ENCODE results near the gene AADAC. TPM values are rescaled to one million over a fixed set of nuclear protein-coding genes. Genes with fewer than 3 reads are reported as not detected.
"Not testable (repeated sequence)": the region's sequence is repeated elsewhere in the genome, so short reads cannot be mapped to it uniquely, and the experiment has no call there.

AADAC gene
- total and polyA plus RNA-seq, 2 donors (not counting 1 experiment from before 2014, with no cell fraction given) = 0.17 TPM; not detected in 1

GRCh38 chr3:151843275-151843674 is 29.4 kb downstream of the AADAC start:
- Histone ChIP-seq H3K9me3 (ENCODE audit: control insufficient read depth, insufficient read depth, low read depth, low read length) (no peaks in the 10 kb centered on the region), H3K27me3 (ENCODE audit: control insufficient read depth, insufficient read depth, low read length) (no peaks in the 10 kb centered on the region), H3K4me1 (ENCODE audit: control insufficient read depth, extremely low read depth, insufficient read depth, low read length) (no peaks in the 10 kb centered on the region), H3K4me3 (replicated peaks in 1 of 4; ENCODE audit: control extremely low read depth in 1 of 4, insufficient read depth in 1 of 4, low read depth in 3 of 4, low read length in 4 of 4) (no peak overlapping the region), H3K9ac (ENCODE audit: insufficient read depth, low read length) (no peak overlapping the region), H3K4me2 (ENCODE audit: extremely low read depth, insufficient read depth, low read length) (peak overlapping the region; percentile 40), H3K79me2 (ENCODE audit: control insufficient read depth, insufficient read depth, low read length) (no peaks in the 10 kb centered on the region), H3K27ac (ENCODE audit: insufficient read depth, low read length) (no peak overlapping the region), H4K20me1 (ENCODE audit: control insufficient read depth, extremely low read depth, insufficient read depth, low read length) (no peaks in the 10 kb centered on the region), H3K36me3 (ENCODE audit: control insufficient read depth, insufficient read depth, low read length) (no peaks in the 10 kb centered on the region), H2AFZ (ENCODE audit: low read length) (peak overlapping the region; percentile 39)
- TF ChIP-seq EZH2 (IDR thresholded peaks at IDR 0.05; ENCODE audit: low read length, missing control alignments) = no peak
- TF ChIP-seq, protein P1, sequence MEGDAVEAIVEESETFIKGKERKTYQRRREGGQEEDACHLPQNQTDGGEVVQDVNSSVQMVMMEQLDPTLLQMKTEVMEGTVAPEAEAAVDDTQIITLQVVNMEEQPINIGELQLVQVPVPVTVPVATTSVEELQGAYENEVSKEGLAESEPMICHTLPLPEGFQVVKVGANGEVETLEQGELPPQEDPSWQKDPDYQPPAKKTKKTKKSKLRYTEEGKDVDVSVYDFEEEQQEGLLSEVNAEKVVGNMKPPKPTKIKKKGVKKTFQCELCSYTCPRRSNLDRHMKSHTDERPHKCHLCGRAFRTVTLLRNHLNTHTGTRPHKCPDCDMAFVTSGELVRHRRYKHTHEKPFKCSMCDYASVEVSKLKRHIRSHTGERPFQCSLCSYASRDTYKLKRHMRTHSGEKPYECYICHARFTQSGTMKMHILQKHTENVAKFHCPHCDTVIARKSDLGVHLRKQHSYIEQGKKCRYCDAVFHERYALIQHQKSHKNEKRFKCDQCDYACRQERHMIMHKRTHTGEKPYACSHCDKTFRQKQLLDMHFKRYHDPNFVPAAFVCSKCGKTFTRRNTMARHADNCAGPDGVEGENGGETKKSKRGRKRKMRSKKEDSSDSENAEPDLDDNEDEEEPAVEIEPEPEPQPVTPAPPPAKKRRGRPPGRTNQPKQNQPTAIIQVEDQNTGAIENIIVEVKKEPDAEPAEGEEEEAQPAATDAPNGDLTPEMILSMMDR (conservative IDR thresholded peaks at IDR 0.05 in 1 of 2, IDR thresholded peaks at IDR 0.05 in 1 of 2; ENCODE audit: low read depth in 1 of 2, low read length in 2 of 2) = no peak
- peak; percentile 12 to 35 for DNase-seq (ENCODE audit: low read depth in 2 of 2)

- Histone ChIP-seq H3K9me3 (ENCODE audit: control insufficient read depth, insufficient read depth, low read depth, low read length) (no peaks in the 10 kb centered on the region), H3K36me3 (ENCODE audit: control insufficient read depth, insufficient read depth, low read length) (no peaks in the 10 kb centered on the region), H3K9ac (ENCODE audit: insufficient read depth, low read length) (no peak overlapping the region), H3K4me2 (ENCODE audit: extremely low read depth, insufficient read depth, low read length) (no peak overlapping the region), H3K27ac (ENCODE audit: insufficient read depth, low read length) (no peak overlapping the region), H3K79me2 (ENCODE audit: control insufficient read depth, insufficient read depth, low read length) (no peaks in the 10 kb centered on the region), H4K20me1 (ENCODE audit: control insufficient read depth, extremely low read depth, insufficient read depth, low read length) (no peaks in the 10 kb centered on the region), H3K4me3 (replicated peaks in 1 of 4; ENCODE audit: control extremely low read depth in 1 of 4, insufficient read depth in 1 of 4, low read depth in 3 of 4, low read length in 4 of 4) (no peak overlapping the region), H3K4me1 (ENCODE audit: control insufficient read depth, extremely low read depth, insufficient read depth, low read length) (no peaks in the 10 kb centered on the region), H3K27me3 (ENCODE audit: control insufficient read depth, insufficient read depth, low read length) (no peaks in the 10 kb centered on the region), H2AFZ (ENCODE audit: low read length) (no peak overlapping the region)
- TF ChIP-seq EZH2 (IDR thresholded peaks at IDR 0.05; ENCODE audit: low read length, missing control alignments) = no peak
- TF ChIP-seq, protein P1 (conservative IDR thresholded peaks at IDR 0.05 in 1 of 2, IDR thresholded peaks at IDR 0.05 in 1 of 2; ENCODE audit: low read depth in 1 of 2, low read length in 2 of 2) = no peak
- no peak for DNase-seq (ENCODE audit: low read depth in 2 of 2)
Measured at GRCh38 chr3:151845306-151845905, 31.5 kb downstream of the AADAC start.

DNA sequence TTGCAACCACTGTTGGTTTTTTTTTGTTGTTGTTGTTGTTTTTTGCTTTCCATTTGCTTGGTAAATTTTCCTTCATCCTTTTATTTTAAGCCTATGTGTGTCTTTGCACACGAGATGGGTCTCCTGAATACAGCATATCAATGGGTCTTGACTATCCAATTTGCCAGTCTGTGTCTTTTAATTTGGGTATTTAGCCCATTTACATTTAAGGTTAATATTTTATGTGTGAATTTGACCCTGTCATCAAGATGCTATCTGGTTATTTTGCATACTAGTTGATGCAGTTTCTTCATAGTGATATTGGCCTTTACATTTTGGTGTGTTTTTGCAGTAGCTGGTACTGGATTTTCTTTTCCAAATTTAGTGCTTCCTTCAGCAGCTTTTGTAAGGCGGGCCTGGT is 36.1 kb downstream of the AADAC start:
- not testable (repeated sequence) for H3K27me3 ChIP-seq (ENCODE audit: control insufficient read depth, insufficient read depth, low read length); H3K9ac ChIP-seq (ENCODE audit: insufficient read depth, low read length); H2AFZ ChIP-seq (ENCODE audit: low read length); H3K9me3 ChIP-seq (ENCODE audit: control insufficient read depth, insufficient read depth, low read depth, low read length); H3K79me2 ChIP-seq (ENCODE audit: control insufficient read depth, insufficient read depth, low read length); H4K20me1 ChIP-seq (ENCODE audit: control insufficient read depth, extremely low read depth, insufficient read depth, low read length); H3K36me3 ChIP-seq (ENCODE audit: control insufficient read depth, insufficient read depth, low read length); H3K4me1 ChIP-seq (ENCODE audit: control insufficient read depth, extremely low read depth, insufficient read depth, low read length); H3K4me3 ChIP-seq (replicated peaks in 1 of 4; ENCODE audit: control extremely low read depth in 1 of 4, insufficient read depth in 1 of 4, low read depth in 3 of 4, low read length in 4 of 4); H3K27ac ChIP-seq (ENCODE audit: insufficient read depth, low read length); DNase-seq (ENCODE audit: low read depth in 2 of 2); H3K4me2 ChIP-seq (ENCODE audit: extremely low read depth, insufficient read depth, low read length)
